Fibroblast of lung (primary cell): Measurements from ENCODE around the gene FCER1G.

ENCODE experiments used
- EZH2 ChIP-seq: IDR thresholded peaks from 2 replicates; pipeline ENCODE4 v1.5.1; 2012; ENCODE audit warnings: low read length, control low read depth, mild to moderate bottlenecking; ENCODE audit errors: missing control alignments
- TF ChIP-seq, protein P1 (sequence below), 2 donors: IDR thresholded peaks in 1 of 2; conservative IDR thresholded peaks in 1 of 2; 1 replicate in 1 of 2; 2 replicates in 1 of 2; pipeline ENCODE4 v1.5.1; 2011 to 2012; ENCODE audit warnings: low read length in 2 of 2, control low read depth in 1 of 2, inconsistent platforms in 1 of 2, low read depth in 1 of 2, mild to moderate bottlenecking in 1 of 2

DNA sequence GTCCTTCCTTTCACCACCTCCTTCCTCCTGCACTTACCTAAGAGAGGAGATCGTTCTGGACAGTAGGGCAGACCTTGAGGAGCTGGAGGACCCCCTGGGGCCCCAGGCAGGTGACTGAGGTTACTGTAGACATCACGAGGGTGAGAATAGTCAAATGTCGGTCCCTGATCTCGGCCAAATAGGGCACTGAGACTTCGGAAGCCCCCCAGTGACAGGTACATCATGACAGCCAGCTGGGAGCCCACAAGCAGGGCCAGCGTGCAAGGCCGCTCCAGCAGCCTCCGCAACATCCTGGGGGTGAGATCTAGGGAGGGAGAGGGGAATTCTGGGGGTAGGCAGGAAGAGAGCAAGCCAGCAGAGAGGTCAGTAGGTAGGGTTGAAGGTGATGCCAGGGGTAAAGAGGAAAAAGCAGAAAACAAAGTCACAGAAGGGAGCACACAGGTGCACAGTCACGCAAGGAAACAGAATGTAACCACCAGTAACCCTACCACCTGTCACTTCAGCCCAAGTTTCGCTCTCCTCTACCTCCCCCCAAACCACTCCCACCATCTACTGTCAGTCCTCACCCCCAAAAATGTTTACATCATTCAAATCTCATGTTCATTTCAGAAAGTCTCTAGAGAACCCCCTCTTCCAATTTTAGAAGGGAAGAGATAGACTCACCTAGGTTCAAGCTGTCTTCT is 39.2 kb upstream of the FCER1G start:
- TF ChIP-seq, protein P1, sequence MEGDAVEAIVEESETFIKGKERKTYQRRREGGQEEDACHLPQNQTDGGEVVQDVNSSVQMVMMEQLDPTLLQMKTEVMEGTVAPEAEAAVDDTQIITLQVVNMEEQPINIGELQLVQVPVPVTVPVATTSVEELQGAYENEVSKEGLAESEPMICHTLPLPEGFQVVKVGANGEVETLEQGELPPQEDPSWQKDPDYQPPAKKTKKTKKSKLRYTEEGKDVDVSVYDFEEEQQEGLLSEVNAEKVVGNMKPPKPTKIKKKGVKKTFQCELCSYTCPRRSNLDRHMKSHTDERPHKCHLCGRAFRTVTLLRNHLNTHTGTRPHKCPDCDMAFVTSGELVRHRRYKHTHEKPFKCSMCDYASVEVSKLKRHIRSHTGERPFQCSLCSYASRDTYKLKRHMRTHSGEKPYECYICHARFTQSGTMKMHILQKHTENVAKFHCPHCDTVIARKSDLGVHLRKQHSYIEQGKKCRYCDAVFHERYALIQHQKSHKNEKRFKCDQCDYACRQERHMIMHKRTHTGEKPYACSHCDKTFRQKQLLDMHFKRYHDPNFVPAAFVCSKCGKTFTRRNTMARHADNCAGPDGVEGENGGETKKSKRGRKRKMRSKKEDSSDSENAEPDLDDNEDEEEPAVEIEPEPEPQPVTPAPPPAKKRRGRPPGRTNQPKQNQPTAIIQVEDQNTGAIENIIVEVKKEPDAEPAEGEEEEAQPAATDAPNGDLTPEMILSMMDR (conservative IDR thresholded peaks at IDR 0.05 in 1 of 2, IDR thresholded peaks at IDR 0.05 in 1 of 2; ENCODE audit: low read depth in 1 of 2, low read length in 2 of 2) = no peak
- no peak for TF ChIP-seq EZH2
